ENCODE results near the gene RTTN. TPM values are rescaled to one million over a fixed set of nuclear protein-coding genes. Genes with fewer than 3 reads are reported as not detected.

The RTTN gene
- total and polyA plus RNA-seq, 3 donors from 2014 or later, result 23.1 to 67.0 (median 40.1) TPM

DNA sequence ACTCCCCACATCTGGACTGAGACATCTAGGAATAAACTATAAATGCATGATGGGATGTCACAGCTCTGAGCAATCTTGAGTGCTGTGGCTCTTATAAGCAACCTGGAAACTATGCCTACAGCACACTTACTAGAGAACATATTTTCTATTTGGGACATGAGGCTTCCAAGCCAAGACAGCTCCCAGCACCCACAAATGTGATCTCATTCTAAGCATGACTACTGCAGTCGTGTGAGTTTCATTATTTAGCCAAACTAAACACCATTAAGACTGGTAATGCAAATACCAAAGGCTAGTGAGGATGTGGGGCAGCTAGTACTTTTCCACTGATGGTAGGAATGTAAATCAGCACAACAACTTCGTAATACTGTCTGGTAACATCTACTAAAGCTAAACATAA lies 72.5 kb downstream of the RTTN start:
- TF ChIP-seq, protein P1, sequence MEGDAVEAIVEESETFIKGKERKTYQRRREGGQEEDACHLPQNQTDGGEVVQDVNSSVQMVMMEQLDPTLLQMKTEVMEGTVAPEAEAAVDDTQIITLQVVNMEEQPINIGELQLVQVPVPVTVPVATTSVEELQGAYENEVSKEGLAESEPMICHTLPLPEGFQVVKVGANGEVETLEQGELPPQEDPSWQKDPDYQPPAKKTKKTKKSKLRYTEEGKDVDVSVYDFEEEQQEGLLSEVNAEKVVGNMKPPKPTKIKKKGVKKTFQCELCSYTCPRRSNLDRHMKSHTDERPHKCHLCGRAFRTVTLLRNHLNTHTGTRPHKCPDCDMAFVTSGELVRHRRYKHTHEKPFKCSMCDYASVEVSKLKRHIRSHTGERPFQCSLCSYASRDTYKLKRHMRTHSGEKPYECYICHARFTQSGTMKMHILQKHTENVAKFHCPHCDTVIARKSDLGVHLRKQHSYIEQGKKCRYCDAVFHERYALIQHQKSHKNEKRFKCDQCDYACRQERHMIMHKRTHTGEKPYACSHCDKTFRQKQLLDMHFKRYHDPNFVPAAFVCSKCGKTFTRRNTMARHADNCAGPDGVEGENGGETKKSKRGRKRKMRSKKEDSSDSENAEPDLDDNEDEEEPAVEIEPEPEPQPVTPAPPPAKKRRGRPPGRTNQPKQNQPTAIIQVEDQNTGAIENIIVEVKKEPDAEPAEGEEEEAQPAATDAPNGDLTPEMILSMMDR (IDR thresholded peaks at IDR 0.05), result no peak
- no peak for TF ChIP-seq POLR2A (IDR thresholded peaks at IDR 0.05)
- 61 to 64% methylated on average over 2 of the region's 2 CpGs for WGBS, 2 donors
- H3K27ac ChIP-seq, result no peak overlapping the region
- H3K27me3 ChIP-seq, result no peaks in the 10 kb centered on the region
- intact Hi-C loops (cut with DNase I; ENCODE audit: low total_unique reads), result no loop called here
- no peaks in the 10 kb centered on the region for H3K9me3 ChIP-seq
- no peaks in the 10 kb centered on the region for H3K4me1 ChIP-seq
- DNase-seq, result no peak
- H3K4me3 ChIP-seq, result no peak overlapping the region
- no peaks in the 10 kb centered on the region for H3K36me3 ChIP-seq (ENCODE audit: low read depth, missing control alignments)

DNA sequence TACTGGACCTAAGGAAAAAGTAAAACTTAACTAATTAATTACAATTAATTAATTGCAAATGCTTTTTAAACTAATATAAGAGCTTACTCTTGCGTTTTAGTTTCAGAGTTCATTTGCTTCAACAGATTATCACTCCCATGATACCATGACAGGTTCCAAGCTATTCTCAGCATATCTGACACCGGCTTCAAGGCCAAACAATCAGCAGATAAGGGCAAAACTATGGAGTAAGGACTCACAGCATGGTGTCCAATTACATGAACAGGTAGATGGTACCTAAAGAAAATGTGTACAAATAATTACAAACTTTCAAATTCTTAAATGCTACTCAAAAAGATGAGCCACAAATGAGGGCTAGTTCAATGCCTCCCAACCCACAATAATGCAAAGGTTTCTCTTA lies 77.2 kb downstream of the RTTN start:
- Histone ChIP-seq H3K4me3 (no peak overlapping the region), H3K27ac (no peak overlapping the region), H3K27me3 (no peaks in the 10 kb centered on the region), H3K9me3 (no peaks in the 10 kb centered on the region), H3K36me3 (ENCODE audit: low read depth, missing control alignments) (no peaks in the 10 kb centered on the region), H3K4me1 (no peaks in the 10 kb centered on the region)
- 61 to 67% methylated on average over 2 of the region's 2 CpGs for WGBS, 2 donors
- DNase-seq, result no peak
- TF ChIP-seq, protein P1 (IDR thresholded peaks at IDR 0.05), result no peak
- no peak for TF ChIP-seq POLR2A (IDR thresholded peaks at IDR 0.05)
- intact Hi-C loops (cut with DNase I; ENCODE audit: low total_unique reads), result no loop called here

DNA sequence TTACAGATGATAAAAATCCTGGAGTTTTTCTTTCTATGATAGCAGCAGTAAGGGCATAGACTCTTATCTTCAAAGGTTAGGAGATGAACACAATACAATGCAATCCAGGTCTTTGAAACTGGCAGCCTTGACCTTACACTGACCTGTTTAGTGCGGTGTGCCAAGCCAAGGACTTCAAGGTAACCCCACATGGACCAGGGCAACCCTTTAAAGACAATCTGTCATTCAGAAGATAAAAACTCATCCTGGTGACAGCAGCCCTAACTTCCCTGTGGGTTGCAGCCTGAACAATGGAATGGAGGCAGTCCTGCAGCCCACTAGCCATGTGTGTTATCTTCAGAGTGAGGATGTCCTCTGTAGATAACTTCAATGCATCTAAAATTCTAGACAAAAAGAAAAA lies 78.1 kb downstream of the RTTN start:
- Histone ChIP-seq H3K27me3 (no peaks in the 10 kb centered on the region), H3K27ac (no peak overlapping the region), H3K9me3 (no peaks in the 10 kb centered on the region), H3K36me3 (ENCODE audit: low read depth, missing control alignments) (peaks cover 4% of the 10 kb centered on the region), H3K4me3 (no peak overlapping the region), H3K4me1 (no peaks in the 10 kb centered on the region)
- intact Hi-C loops (cut with DNase I; ENCODE audit: low total_unique reads), result no loop called here
- no peak for DNase-seq
- WGBS, 2 donors, result 69 to 92% methylated on average over 1 of the region's 1 CpG
- TF ChIP-seq, protein P1 (IDR thresholded peaks at IDR 0.05), result no peak
- TF ChIP-seq POLR2A (IDR thresholded peaks at IDR 0.05), result no peak

DNA sequence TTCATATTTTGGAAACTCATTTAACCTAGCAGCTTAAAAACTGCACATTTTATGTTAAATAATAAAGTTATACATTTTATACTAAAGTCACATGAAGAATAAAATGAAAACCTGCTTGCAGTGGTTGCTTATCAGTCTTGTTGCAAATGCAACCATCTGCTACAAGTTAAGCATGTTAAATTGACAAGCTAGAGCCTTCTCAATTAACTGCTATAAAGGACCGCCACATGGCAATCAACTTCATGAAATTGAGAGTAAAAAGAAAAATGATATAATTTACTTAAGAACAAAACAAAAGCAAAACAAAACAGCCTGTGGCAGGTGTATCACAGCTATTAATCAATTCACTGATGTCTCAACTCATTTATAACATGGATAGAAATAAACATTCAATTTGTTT lies 78.7 kb downstream of the RTTN start:
- no peaks in the 10 kb centered on the region for H3K4me1 ChIP-seq
- H3K9me3 ChIP-seq, result no peaks in the 10 kb centered on the region
- no peaks in the 10 kb centered on the region for H3K27me3 ChIP-seq
- DNase-seq, result no peak
- TF ChIP-seq, protein P1 (IDR thresholded peaks at IDR 0.05), result no peak
- TF ChIP-seq POLR2A (IDR thresholded peaks at IDR 0.05), result no peak
- peaks cover 4% of the 10 kb centered on the region for H3K36me3 ChIP-seq (ENCODE audit: low read depth, missing control alignments)
- 73 to 91% methylated on average over 1 of the region's 1 CpG for WGBS, 2 donors
- H3K27ac ChIP-seq, result no peak overlapping the region
- intact Hi-C loops (cut with DNase I; ENCODE audit: low total_unique reads), result no loop called here
- H3K4me3 ChIP-seq, result no peak overlapping the region

DNA sequence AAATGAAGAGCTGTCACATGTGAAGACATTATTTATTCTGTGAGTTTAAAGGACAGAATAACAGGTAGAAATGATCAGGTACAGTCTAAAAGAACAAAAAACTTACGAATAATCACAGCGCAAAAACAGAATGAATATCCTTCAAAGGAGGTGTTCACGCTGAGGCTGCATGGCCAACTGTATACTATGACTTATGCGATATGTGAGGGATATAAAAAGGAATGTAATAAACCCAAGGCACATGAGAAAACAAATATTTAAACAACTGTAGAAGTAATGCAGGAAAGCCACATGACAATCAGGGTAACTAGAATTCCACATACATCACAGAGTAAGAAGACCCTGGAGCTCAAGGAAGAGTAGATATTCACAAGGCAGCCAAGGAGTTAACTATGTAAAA lies 81.3 kb downstream of the RTTN start:
- Histone ChIP-seq H3K36me3 (ENCODE audit: low read depth, missing control alignments) (peaks cover 4% of the 10 kb centered on the region), H3K4me1 (no peaks in the 10 kb centered on the region), H3K9me3 (no peaks in the 10 kb centered on the region), H3K27ac (no peak overlapping the region), H3K27me3 (no peaks in the 10 kb centered on the region), H3K4me3 (no peak overlapping the region)
- intact Hi-C loops (cut with DNase I; ENCODE audit: low total_unique reads), result no loop called here
- no peak for TF ChIP-seq POLR2A (IDR thresholded peaks at IDR 0.05)
- TF ChIP-seq, protein P1 (IDR thresholded peaks at IDR 0.05), result no peak
- no peak for DNase-seq
- 97% methylated on average over 4 of the region's 4 CpGs for WGBS, 2 donors

Measured in testis (tissue), 3 donors.